Stimulated activated CD8-positive, alpha-beta memory T cell treated with anti-CD3 and anti-CD28 coated beads, Interleukin-2, amount 100 ng/mL, for 48 hours (primary cell): ENCODE data around the gene HSPA9.

Experiments
- DNase-seq, 2 donors: peaks; one replicate each; pipeline ENCODE4 v3.0.0-alpha.2; 2020; ENCODE audit warnings: low read depth in 2 of 2

Gene HSPA9

GRCh38 chr5:138563340-138564118 is 11.7 kb downstream of the HSPA9 start:
- no peak for DNase-seq

GRCh38 chr5:138560971-138561370 is 14.2 kb downstream of the HSPA9 start:
- DNase-seq, result no peak

- DNase-seq, result no peak
These were observed 15.3 kb downstream of the HSPA9 start for GRCh38 chr5:138559937-138560336.

DNA sequence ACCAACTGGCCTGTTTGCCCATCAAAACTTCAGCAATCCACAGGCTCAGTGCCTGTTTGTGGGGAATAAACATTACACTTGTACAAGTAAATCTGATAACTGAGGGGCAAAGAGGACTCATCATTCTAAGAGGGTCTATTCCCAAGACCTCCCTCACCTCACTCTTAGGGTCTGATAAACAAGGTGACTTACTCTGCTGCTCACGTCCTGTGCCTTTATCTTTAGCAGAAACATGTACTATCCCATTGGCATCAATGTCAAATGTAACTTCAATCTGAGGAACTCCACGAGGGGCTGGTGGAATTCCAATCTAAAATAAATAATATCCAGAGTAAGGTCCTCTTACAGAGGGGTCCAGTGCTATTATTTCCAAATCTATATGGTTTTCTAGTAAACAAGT is 17.5 kb downstream of the HSPA9 start:
- DNase-seq, result no peak

DNA sequence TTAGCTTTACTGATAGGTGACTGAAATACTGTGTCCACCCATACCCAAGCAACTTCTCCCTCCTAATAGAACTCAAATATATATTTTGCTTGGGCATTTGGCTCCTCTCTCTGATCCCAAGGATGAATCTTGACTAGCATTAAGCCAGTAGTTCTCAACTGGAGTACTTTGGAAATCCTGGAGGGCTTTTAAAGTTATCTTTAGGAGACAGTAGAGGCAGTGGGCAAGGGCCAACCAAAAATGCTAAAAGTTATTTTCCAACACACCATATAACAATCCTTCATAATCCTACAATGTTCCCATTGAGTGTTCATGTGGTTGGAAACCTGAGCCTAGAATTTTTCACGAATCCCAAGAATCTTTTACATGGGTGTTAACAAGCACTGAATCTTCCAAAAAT is 21.1 kb downstream of the HSPA9 start:
- DNase-seq, result no peak

DNA sequence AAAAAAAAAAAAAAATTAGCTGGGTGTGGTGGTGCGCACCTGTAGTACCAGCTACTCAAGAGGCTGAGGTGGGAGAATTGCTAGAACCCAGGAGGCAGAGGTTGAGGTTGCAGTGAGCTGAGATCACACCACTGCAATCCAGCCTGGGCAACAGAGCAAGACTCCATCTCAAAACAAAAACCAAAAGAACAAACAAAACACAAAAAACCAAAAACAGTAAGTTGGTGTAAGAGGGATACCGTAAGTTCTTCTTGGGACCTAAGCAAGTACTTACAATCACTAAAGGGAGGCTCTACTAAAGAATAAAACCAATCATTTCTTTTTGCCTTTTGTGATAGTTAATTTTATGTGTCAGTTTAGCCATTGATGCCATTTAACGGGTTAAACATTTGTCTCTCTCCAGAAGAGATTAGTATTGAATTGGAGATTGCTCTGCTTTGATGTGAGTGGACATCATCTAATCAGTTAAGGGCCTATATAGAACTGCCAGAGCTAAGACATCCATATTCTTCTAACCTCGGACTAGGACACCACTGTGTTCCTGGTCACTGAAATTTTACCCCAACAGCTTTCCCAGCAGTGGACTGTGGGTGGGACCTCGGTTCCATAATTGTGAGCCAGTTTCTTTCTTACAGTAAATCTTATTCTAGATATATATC is 21.6 kb downstream of the HSPA9 start:
- DNase-seq, result no peak

- no peak for DNase-seq
These were observed 22.5 kb downstream of the HSPA9 start for GRCh38 chr5:138552657-138553056.

- DNase-seq, result no peak
These were observed 25.8 kb downstream of the HSPA9 start for GRCh38 chr5:138549414-138549813.

DNA sequence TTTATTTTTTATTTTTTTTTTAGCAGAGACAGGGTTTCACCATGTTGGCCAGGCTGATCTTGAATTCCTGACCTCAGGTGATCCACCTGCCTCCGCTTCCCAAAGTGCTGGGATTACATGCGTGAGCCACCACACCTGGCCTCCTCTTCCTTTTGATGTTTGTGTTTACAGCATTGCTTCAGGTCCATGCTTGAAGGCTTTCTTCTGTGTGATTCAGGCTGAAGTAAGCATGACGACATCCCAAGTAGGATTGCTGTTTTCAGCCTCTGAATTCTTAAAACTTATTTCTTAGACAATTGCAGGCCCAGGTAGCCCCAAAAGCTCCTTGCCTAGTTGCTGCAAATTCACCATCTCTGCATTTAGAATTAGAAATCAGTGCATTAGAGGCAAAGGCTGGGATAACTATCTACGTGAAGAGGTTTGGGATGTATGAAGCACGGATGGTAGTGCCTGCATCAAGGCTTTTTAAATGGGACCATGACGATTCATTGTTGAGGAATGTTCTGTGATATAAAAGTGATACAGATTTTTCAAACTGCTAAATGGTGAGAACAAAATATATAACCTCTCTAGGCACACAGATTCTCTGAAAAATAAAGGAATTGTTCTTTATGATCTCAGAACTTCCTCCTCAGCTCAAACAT is 29.2 kb downstream of the HSPA9 start:
- DNase-seq, result no peak

GRCh38 chr5:138544181-138545134 is 30.7 kb downstream of the HSPA9 start:
- no peak for DNase-seq

GRCh38 chr5:138543730-138544104 is 31.5 kb downstream of the HSPA9 start:
- DNase-seq, result no peak

GRCh38 chr5:138542956-138543729 is 32.1 kb downstream of the HSPA9 start, which contains the start of gene ETF1:
Gene ETF1, minus strand, starts transcription at chr5:138543236. Its CDS starts 318 bp downstream, at chr5:138542918.
- peak; percentile 99 for DNase-seq

DNA sequence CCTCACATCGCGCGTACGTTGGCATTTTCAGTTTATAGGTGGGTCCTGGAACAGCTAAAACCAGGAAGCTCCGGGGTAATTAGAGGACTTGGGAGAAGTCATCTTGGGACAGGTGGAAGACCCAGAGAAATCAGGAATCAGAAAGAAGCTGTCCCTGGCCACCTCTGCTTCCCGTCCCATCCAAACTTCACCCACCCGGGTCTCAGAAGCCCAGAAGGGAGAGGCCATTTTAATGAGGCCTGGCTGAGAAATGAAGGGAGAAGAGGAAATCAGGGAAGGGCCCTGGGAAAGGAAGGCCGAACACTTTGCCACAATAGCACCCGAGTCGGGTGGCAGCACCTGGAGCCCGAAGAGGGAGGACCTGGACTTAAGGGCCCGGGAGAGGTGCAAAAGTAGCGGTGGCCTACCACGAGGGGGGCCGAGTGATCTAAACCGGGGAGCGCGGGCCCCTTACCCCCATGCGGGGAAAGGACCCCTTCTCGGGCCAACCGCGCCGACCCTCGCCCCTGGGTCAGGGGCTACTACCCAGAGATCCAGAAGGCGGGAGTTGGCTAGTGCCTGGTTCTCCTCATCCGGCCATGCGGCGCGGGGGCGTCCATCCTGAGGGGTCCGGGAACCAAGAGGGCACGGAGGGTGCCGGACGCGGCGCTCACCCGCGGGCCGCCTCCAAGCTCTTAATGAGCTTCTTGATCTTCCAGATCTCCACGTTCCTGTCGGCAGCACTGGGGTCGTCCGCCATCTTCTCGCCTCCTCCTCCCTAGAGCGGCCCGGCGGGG is 32.8 kb downstream of the HSPA9 start:
- no peak for DNase-seq

DNA sequence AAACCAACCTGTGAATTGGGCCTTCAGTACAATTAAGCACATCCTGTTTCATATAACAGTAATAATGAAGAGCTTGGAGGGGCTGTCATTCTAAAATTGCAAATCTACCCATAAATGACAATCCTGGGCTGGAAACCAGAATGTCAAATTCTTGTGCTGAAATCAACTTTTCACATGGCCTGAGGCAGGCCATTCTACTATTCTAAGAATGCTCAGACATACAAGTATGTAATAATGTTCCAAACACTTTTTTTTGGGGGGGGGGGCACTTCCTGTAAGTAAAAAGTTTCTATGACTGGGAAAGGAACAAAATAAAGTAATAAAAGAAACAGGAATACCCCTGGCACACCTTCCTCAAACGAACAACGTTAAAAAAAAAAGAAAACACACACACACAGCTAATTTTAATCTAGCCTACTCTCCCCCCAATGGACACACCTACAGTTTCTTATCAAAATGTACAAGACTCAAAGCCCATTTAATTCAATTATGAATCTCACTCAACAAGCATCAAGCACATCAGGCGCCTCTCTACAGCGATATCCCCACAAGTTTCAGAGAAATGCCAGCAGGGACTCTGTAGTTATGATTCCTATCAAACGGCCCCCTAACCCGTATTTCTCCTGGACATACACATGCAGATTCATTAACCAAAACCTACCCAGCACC is 33.6 kb downstream of the HSPA9 start:
- DNase-seq, result no peak

DNA sequence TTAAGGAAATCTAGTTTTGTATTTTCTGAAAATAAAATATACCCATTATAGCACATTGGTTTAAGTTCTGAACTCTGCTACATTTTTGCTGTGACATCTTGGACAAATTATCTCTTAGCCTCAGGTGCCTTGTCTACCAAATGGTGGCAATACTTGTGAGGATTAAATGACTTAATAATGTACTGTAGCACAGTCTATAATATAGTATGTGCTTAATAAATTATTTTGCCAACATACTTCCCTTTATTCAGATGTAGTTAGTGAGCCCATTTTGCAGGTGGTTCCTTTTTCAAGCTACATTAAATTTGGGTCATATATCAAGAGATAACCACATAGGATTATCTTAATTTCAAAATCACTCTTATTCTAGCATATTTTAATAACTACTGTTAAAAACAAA is 35.4 kb downstream of the HSPA9 start:
- DNase-seq, result no peak

GRCh38 chr5:138538943-138539627 is 36.1 kb downstream of the HSPA9 start:
- DNase-seq, result no peak

GRCh38 chr5:138536665-138537315 is 38.4 kb downstream of the HSPA9 start:
- no peak for DNase-seq

GRCh38 chr5:138536215-138536614 is 39.0 kb downstream of the HSPA9 start:
- no peak for DNase-seq
